GM19468 (cell line): Measurements from ENCODE around the gene AK2.
"Not testable (repeated sequence)": the region's sequence is repeated elsewhere in the genome, so short reads cannot be mapped to it uniquely, and the experiment has no call there.

Source experiments
- ATAC-seq: cut with Tn5 transposase; IDR thresholded peaks from one replicate; pipeline ENCODE4 v1.9.1; 2021; ENCODE audit warnings: mild to moderate bottlenecking, moderate library complexity, moderate number of reproducible peaks; ENCODE audit not compliant: unreplicated experiment; ENCODE audit errors: extremely low read depth

AK2 gene

DNA sequence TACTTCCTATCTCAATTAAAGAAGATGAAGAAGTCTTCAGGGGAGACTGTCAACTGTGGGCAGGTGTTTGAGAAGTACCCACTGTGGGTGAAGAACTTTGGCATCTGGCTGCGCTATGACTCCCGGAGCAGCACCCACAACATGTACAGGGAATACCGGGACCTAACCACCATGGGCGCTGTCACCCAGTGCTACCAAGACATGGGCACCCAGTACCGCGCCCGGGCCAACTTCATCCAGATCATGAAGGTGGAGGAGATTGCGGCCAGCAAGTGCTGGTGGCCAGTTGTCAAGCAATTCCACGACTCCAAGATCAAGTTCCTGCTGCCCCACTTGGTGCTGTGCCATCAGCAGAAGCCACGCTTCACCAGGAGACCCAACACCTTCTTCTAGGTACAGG lies 56.6 kb downstream of the AK2 start:
- ATAC-seq, result no peak

DNA sequence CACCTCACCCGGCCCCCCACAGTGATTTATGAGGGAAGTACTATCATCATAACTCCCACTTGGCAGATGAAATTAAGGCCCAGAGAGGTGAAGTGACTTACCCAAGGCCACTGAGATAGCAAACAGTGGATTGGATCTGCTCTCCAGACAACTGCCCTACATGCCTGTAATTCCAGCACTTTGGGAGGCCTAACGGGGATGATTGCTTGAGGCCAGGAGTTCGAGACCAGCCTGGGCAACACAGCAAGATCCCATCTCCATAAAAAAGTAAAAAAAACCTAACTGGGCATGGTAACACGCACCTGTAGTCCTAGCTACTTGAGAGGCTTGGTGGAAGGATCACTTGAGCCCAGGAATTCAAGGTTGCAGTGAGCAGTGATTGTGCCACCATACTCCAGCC lies 57.8 kb downstream of the AK2 start:
- ATAC-seq, result no peak

DNA sequence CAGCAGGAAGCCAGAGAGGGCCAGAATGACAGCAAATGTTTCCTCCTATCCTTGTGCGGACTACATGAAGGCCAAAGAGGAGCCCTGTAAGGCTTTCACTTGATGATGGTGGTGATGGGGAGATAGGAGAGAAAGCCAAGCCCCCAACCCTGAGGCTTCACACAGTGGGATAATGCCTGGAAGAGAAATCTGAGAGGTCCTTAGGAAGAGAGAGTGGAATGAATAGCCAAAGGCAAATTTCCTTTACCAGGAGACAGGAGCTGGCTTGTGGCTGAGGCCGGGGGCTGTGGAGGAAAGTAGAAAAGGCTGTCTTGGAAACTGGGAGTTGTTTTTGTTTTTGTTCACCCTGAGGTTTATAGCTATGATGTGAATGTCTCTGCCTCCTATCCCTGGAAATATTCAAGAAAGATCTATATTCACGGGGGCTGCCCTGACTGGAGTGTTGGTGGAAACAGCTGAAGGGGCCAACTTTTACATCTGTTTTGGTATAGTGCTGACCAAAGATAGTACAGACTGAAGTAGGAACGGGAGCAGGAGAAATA lies 59.1 kb downstream of the AK2 start:
- ATAC-seq, result no peak

DNA sequence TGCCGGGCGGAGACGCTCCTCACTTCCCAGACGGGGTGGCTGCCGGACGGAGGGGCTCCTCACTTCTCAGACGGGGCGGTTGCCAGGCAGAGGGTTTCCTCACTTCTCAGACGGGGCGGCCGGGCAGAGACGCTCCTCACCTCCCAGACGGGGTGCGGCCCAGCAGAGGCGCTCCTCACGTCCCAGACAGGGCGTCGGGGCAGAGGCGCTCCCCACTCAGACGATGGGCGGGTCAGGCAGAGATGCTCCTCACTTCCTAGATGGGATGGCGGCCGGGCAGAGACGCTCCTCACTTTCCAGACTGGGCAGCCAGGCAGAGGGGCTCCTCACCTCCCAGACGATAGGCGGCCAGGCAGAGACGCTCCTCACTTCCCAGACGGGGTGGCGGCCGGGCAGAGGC lies 61.6 kb downstream of the AK2 start:
- ATAC-seq, result not testable (repeated sequence)

DNA sequence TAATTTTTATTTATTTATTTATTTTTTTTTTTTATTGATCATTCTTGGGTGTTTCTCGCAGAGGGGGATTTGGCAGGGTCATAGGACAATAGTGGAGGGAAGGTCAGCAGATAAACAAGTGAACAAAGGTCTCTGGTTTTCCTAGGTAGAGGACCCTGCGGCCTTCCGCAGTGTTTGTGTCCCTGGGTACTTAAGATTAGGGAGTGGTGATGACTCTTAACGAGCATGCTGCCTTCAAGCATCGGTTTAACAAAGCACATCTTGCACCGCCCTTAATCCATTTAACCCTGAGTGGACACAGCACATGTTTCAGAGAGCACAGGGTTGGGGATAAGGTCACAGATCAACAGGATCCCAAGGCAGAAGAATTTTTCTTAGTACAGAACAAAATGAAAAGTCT lies 63.2 kb downstream of the AK2 start:
- ATAC-seq, result not testable (repeated sequence)

DNA sequence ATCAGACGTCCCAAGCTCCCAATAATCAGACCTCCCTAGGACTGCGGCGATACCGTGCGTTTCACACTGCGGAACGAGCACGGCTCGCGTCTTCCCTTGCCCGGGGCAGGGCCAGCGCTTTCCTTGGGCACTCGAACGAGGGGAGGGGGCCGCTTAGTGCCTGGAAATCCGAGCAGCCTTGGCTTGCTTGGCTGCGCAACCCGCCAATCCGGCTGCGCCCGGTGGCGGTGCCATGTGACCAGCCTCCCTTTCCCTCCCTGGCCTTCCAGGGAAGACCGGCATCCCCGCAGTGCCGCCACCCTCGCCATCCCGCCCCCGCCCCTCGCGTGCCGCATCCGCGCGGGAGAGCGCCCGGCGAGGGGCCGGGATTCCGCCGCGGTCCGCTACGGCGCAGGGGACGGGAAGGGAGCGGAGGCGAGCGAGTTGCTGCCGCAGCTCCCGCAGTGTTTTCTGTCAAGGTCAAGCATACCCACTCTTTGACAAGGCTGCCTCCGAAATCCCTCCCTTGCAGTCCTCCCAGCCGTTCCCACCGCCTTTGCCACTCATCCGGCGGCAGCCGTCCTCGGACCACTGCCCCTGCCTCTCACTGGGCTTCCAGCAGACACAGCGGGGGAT lies 63.8 kb downstream of the AK2 start:
- ATAC-seq, result no peak

DNA sequence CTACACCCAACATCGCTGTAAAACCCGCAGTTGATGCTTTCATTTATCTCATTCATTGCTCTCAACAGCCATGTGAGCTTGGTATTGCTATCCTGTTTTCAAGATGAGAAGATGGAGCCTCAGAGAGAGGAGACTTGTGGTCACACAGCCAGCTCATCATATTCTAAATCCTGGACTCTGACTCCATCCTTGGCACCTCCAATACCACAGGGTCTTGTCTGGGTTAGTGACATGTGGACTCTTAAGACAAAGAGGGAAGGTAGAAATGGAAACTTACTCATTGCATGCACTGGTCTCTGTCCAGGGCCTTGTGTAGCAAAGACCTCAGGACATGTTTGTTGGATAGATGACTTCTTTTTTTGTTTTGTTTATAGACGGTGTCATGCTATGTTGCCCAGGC lies 65.1 kb downstream of the AK2 start:
- ATAC-seq, result no peak

DNA sequence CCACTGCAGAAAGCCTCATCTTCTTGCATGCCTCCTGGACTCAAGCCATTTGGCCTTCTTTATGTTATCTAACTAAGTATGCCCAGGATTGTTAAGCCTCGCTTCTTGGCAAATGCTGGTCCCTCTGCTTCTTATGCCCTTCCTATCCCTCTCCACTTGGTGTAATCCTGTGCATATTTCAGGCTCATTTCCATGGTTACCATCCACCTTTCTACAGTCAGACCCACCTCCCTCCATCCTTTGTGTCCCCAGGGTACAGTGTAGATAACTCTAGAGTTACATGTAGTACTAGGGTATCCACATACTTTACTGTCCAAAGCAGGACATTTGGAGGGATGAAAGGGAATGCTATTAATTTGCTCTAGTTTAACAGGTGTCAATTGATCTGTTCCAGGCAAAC lies 65.5 kb downstream of the AK2 start:
- ATAC-seq, result no peak

DNA sequence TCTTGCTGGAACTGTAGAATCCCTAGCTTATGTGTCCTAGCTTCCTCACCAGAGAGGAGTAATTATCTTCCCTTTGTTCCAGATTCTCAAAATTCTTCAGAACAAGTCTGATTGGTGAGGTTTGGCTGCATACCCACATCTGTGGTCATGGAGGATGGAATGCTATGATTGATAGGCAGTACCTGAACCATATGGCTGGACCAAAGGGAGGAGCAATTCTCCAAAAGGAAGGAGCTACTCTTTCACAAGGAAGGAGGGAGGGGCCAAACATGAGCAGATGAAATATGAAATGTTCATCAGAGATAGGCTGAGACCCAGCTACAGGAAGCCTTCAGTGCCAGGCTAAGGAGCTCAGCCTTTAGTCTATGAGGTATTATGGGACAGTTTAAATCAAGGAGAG lies 67.1 kb downstream of the AK2 start:
- ATAC-seq, result no peak

DNA sequence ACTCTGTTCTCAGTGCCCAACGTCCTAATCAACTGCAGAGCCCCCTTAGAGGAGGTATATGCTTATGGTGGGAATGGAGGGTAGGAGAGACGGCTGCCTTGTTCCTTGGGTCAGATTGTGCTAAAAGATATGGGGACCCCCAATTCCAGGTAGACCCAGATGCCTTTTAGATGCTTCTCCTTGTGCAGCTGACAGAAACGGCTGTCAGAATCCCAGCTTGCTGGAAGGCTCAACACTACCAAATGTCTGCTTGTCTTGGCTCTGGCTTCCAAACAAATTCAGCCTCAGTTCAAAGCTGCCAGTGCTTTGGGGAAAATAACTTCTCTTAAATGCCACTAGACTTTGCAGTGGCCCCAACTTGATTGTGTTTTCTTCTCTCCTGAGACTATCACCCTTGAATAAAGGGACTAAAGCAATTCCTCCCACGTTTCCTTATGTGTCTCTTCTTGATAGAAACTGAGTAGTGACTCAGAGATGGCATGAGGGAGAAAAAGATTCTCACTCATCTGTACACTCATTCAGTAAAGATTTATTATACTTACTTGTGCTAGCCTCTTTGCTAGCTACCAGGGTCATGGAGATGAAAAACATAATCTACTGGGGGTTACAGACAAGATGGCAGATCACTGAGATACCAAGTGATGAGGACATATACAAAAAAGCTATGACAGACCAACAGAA lies 68.7 kb downstream of the AK2 start:
- ATAC-seq, result no peak

DNA sequence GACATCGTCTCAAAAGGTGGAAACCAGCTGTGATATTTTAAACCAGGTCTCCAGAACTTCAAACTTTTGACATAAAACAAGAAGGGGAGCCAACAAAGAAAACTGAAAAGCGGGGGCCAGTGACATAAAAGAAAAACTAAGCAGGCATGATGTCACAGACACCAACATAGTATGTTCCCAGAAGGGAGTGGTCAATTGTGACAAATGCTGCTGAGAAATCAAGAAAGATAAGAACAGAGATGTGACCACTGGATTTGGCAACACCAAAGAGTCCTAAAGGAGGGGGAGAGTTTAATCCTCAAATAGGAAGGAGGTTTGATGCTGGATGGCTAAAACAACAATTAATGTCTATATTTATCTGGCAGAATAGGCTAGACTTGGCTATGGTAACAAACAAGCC lies 69.8 kb downstream of the AK2 start:
- no peak for ATAC-seq

DNA sequence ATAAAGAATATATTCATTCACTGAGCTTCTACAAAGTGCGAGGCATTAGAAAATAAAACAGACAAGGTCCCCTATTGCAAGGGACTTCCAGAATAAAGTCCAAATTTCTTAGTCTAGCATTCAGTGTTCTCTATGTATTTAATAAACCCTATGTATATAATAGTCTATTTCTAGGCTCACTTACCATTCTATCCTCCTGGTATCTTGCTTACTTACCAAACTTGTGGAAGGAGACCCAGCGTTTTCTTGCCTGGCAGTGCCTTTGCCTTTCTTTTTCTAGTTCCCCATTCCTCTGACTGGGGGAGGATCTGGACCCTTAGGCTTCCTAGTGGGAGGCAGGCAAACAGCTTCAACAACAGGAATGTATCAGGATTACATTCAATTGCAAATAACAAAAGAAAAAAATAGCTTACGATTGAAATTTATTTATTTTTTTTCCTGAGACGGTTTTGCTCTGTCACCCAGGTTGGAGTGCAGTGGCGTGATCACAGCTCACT lies 71.4 kb downstream of the AK2 start:
- ATAC-seq, result no peak

DNA sequence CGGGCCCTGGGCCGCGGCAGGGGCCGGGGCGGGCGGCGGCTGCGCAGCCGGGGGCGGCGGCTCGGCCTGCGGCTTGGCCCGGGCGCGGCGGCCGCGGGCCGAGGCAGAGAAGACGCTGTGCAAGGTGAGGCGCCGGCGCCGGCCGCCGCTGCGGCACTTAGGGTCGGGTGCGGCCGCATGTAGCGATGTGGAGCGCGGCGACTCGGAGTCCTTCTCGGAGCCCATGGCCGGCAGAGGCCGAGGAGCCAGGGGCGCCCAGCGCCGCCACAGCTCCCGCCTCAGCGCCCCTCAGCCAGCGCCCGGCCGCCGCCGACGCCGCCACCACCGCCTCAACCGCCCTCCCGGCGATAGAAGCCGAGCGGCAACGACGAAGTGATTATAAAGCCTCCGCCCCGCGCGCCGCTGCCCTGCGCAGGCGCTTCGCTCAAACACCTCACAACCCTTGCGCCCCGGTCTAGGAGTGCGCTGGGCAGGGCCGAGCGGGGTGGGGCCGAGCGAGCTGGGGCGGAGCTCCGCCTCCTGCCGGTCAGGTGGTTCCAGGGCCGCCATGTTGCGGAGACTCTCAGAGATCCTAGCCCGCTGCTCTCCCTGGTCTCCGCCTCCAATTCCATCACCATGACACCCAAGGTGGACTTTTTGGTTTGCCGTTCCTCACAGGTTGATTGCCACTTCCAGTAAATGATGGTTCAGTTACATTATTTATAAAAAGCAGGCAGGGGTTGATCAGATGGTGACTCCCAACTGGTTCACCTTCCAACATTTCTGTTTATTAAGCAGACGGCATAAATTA lies 72.0 kb downstream of the AK2 start, which contains the start of gene RNF19B:
RNF19B (minus strand) TSS at position 349 of the 790 bp plus-strand sequence; CDS start at position 225, 124 bp downstream.
- peak; percentile 55 for ATAC-seq

DNA sequence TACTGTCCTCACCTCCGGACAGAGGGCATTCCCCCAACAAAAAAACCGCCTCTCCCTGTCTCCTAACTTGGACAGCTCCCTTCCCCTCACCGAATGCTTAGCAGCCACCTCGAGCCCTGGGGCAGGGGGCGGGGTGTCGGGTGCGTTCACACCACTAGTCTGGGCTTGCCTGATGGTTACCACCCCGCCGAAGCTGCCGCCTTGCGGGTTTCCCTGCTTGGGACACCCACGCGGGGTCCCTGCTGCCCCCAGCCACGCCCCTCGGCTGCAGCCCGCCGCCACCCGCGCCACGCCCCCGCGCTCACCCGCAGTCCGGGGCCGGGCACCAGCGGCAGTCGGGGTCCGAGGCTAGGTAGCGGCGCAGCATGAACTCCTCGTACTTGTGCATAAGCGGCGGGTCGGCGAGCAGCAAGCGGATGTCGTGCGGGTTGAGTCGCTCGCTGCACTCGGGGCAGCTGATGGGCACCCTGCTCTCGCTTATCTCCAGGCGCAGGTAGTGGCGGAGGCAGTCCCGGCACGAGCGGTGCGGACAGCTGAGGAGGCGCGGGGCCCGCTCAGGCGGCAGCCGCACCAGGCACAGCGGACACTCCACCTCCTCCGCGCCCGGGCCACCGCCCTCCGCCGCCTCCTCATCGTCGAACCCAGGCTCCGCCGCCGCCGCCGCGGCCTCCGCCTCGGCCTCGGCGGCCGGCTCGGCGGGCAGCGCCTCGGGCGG lies 72.8 kb downstream of the AK2 start:
- no peak for ATAC-seq

DNA sequence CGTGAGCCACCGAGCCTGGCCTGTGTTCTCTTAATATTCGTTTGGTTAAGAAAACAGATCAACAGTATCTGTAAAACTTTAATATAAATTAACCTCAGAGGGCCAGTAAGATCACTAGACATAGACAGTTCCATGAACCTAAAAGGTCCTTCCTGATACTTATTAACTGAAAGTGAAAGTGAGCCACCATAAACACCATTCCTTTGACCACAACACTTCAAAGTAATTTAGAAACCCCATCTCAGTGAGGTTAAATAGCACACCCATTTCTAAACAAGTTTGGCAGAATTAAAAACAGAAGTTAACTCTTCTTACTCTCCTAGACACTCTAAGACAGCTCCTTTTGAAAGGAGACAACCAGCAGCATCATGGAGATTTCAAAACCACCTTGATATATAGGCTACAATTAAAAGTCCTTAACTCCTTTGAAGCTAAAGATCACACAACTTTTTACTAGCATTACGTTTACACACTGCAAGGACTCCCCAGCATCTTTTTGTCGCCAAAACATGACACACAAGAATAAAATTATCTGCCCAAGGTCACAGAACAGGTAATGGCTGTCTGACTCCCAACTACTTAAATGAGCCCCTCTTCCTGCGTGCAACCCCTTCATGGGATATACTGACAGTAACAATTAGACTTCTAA lies 74.3 kb downstream of the AK2 start:
- no peak for ATAC-seq

DNA sequence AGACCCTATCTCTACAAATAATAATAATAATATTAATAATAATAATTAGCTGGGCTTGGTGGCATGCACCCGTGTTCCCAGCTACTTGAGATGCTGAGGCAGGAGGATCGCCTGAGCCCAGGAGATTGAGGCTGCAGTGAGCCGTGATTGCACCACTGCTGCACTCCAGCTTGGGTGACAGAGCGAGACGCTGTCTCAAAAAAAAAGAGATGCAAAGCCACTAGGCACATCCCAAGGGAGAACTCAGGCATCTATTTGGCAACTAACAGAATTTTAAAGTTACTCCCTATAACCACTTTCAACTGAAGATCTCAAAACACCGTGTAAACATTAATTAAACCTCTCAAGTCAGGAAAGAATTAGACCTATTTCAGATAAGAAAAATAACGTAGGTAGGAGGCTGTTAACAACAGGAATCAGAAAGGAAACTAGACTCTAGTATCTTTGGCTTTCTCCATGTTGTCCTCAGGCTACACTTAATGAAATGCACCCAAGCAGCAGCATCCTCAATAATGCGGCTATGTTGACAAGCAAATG lies 75.8 kb downstream of the AK2 start:
- no peak for ATAC-seq

DNA sequence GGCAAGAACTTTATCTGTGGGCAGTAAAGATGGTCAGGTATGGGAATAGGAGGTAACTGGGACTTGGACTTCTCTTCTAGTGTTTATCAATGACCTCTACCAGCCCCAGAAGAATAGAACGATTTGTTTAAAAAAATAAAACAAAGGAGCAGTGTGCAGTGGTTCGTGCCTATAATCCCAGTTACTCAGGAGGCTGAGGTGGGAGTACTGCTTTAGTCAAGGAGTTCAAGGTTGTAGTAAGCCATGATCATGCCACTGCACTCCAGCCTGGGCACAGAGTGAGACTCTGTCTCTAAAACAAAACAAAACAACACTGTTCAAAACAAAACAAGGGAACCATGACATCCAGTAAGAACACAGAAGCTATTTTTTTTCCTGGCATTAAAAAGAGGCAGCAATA lies 76.3 kb downstream of the AK2 start:
- ATAC-seq, result no peak

DNA sequence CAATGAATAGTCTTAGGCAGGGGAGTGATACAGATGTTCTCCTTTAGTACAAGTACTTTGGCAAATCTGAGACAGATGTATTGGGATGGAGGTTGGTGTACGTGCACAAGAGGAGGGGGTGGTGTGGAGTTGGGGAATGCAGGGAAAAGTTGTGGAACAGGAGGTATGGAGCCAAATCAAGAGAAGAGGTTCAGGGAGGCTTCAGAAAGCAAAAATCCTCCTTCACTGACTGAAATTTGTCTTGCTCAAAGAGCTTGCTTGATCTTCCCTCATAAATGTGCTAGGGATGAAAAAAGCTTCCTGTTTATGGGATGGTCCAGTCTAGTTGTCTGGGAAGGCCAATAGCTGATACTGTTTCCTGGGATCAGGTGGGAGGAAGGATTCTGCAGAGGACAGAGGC lies 77.9 kb downstream of the AK2 start:
- no peak for ATAC-seq
